ENCODE data around the gene OR51E1. TPM values are rescaled to one million over a fixed set of nuclear protein-coding genes. Genes with fewer than 3 reads are reported as not detected.

Gene OR51E1
- total RNA-seq, 1 donor from 2014 or later = not detected

DNA sequence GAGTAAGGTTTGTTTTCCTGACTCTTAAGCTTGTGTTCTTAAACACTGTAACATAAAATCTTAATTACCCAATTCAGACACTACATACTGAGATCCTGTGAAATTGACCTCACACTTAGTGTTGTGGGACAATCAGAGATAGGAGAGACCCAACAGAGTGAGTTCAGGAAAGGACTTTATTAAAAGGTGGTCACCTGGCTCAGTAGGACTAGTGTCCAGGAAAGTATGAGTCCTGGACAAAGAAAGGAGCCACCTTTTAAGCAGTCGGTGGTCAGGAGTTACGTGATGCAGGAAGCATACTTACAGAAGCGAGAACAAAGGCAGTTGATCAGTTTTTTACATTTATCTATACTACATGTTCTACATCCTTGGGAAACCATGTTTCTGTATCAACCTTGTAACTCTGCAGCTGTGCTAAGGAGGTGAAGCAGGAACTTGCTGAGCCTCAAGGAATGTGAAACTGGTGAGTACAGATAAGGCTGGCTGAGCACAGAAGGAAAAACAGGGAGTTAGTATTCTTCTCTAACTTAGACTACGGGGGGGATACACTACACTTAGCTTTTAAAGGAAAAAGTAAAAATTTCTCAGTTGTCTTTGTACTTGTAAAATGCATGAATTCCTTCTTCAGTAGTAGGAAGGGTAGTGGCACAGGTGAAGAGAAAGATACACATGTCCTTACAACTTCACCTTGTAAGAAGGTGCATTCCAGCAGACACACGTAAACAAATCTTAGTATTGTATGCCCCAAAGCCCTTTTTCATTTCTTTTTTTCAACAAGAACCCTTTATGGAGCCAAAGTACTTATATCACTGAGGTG, 15.1 kb downstream of the OR51E1 start:
- no peaks in the 10 kb centered on the region for H3K27me3 ChIP-seq
- H3K4me1 ChIP-seq = no peaks in the 10 kb centered on the region
- intact Hi-C loops (cut with DNase I) = no loop called here
- TF ChIP-seq CTCF (IDR thresholded peaks at IDR 0.05) = no peak
- no peak overlapping the region for H3K27ac ChIP-seq
- H3K36me3 ChIP-seq = no peaks in the 10 kb centered on the region
- DNase-seq (no peak), ATAC-seq (no peak)
- no peaks in the 10 kb centered on the region for H3K9me3 ChIP-seq
- no peak overlapping the region for H3K4me3 ChIP-seq

DNA sequence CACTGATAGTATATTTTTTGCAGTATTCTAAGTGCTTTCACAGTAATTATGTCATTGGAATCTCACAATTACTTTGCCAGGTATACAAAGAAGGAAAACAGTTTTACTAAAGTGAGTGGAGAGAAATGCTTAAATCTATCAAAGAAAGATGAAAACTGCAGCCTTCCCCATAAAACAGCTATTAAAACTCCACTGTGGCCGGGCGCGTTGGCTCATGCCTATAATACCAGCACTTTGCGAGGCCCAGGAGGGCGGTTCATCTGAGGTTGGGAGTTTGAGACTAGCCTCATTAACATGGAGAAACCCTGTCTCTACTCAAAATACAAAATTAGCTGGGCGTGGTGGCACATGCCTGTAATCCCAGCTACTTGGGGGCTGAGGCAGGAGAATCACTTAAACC, 19.1 kb downstream of the OR51E1 start:
- H3K9me3 ChIP-seq = no peaks in the 10 kb centered on the region
- no peak for TF ChIP-seq CTCF (IDR thresholded peaks at IDR 0.05)
- intact Hi-C loops (cut with DNase I) = no loop called here
- no peaks in the 10 kb centered on the region for H3K36me3 ChIP-seq
- no peak overlapping the region for H3K4me3 ChIP-seq
- H3K4me1 ChIP-seq = no peaks in the 10 kb centered on the region
- DNase-seq (no peak), ATAC-seq (no peak)
- H3K27ac ChIP-seq = no peak overlapping the region
- no peaks in the 10 kb centered on the region for H3K27me3 ChIP-seq

- Histone ChIP-seq H3K27ac (no peak overlapping the region), H3K27me3 (no peaks in the 10 kb centered on the region), H3K4me3 (no peak overlapping the region), H3K4me1 (no peaks in the 10 kb centered on the region), H3K9me3 (no peaks in the 10 kb centered on the region), H3K36me3 (no peaks in the 10 kb centered on the region)
- TF ChIP-seq CTCF (IDR thresholded peaks at IDR 0.05) = no peak
- intact Hi-C loops (cut with DNase I) = no loop called here
- DNase-seq (no peak), ATAC-seq (no peak)
Measured at GRCh38 chr11:4664183-4664582, 20.4 kb downstream of the OR51E1 start.

DNA sequence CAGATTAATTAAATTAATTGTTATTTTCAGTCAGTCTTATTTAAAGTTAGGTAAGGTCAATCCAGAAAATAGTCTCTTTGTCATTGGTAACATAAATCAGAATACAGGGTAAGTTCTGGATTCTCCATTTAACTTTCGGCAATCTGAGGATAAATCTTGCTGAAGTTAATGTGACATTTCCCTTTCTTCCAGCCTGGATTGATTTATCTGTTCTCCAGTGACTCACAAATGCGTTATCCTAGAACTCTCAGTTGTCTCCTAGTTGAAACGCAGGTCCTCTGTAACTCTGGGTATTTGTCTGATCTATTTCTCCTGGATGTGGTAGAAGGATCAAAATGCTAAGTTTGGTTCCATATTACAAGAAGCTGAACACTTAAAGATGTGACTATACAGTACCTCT, 21.0 kb downstream of the OR51E1 start:
- no peaks in the 10 kb centered on the region for H3K27me3 ChIP-seq
- H3K9me3 ChIP-seq = no peaks in the 10 kb centered on the region
- intact Hi-C loops (cut with DNase I) = no loop called here
- H3K36me3 ChIP-seq = no peaks in the 10 kb centered on the region
- no peak overlapping the region for H3K27ac ChIP-seq
- ATAC-seq (no peak), DNase-seq (no peak)
- no peaks in the 10 kb centered on the region for H3K4me1 ChIP-seq
- no peak for TF ChIP-seq CTCF (IDR thresholded peaks at IDR 0.05)
- no peak overlapping the region for H3K4me3 ChIP-seq

DNA sequence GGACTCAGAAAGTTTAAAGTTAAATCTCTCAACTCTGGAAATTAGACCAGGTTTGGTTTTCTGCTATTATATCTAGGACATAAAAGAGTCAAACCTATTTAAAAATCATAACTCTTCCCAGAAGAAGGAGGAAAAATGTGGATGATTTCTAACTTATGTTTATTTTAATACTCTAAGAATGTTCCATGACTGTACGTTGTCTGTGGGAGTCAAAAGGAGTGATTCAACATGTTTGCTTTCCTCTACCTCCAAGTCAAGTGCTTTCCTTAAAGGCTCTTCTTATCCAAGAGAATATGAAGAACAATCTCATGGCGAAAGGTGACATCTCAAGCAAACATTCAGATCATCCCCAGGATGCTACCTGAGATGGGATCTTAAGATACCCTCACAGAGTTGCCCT, 21.6 kb downstream of the OR51E1 start:
- no peak for ATAC-seq
- TF ChIP-seq CTCF (IDR thresholded peaks at IDR 0.05) = no peak
- Histone ChIP-seq H3K4me1 (no peaks in the 10 kb centered on the region), H3K27ac (no peak overlapping the region), H3K36me3 (no peaks in the 10 kb centered on the region), H3K4me3 (no peak overlapping the region), H3K27me3 (no peaks in the 10 kb centered on the region), H3K9me3 (no peaks in the 10 kb centered on the region)
- DNase-seq = no peak
- intact Hi-C loops (cut with DNase I) = no loop called here

Measured in upper lobe of right lung (tissue), 1 donor.